NOMO-1 treated with dmso at 0.1 percent for 144 hours (cell line): ENCODE data around the gene HPGDS.
"Not testable (repeated sequence)": the region's sequence is repeated elsewhere in the genome, so short reads cannot be mapped to it uniquely, and the experiment has no call there.

Source experiments
- DNase-seq: peaks from one replicate; lab custom pipeline; 2025; ENCODE audit not compliant: unreplicated experiment; lab: John Stamatoyannopoulos, UW

The HPGDS gene

DNA sequence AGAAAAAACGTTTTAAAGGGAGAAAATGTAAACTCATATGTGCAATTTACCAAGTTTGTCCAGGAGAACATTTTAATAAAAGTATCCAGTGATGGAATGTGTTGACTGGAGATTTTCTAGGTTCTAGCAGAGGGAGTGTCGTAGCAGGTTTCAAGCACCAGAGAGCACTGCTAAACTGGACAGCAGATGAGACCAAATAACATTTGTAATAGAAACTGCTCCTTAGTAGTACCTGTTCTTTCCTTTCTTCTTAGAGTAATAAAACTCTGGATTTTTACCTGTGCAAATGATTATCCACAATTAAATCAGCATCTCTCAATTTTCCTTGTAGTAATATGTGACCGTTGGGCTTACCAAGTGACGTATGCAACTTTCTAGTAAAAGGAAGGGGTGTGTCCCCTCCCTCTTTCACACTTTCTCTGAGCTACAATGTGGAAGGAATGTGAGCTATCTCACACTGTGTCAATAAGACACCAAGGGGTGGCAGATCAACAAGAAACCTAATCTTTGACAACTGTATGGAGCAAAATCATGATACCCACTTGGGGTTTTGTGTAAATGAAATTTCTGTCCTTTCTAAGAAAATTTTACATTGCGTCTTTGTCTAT is 9.5 kb downstream of the HPGDS start:
- no peak for DNase-seq

DNA sequence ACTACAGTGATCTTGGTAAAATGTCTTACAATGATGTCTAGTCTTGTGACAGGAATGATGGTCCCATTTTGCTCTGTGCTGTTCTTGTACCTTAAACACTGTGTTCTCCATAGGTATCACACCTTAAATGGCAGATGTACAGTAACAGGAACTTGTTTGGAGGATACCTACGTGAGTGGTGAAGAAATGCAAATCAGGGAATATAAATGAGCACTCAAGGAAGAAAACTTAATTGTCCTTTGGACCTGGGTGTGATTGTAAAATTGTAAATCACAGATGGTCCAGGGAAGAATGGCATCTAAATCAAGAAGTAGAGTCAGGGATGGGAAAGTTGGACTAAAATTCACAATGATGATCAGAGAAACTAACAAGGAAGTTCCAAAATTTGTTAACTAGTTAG is 12.7 kb downstream of the HPGDS start:
- no peak for DNase-seq

DNA sequence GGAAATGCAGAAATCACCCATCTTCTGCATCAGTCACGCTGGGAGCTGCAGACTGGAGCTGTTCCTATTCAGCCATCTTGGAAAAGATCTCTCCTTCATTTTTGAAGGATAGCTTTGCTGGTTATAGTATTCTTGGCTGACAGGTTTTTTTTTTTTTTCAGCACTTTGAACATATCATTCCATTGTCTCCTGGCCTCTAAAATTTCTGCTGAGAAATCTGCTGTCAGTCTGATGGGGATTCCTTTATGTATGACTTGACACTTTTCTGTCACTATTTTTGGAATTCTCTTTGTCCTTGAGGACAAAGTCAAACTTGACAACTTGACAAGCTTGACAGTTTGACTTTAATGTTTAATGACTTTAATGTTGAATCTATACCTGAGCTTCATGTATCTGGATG is 16.8 kb downstream of the HPGDS start:
- DNase-seq: no peak

DNA sequence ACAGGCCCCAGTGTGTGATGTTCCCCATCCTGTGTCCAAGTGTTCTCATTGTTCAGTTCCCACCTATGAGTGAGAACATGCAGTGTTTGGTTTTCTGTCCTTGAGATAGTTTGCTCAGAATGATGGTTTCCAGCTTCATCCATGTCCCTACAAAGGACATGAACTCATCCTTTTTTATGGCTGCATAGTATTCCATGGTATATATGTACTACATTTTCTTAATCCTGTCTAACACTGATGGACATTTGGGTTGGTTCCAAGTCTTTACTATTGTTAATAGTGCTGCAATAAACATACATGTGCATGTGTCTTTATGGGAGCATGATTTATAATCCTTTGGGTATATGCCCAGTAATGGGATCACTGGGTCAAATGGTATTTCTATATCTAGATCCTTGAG is 22.7 kb downstream of the HPGDS start:
- DNase-seq: not testable (repeated sequence)

DNA sequence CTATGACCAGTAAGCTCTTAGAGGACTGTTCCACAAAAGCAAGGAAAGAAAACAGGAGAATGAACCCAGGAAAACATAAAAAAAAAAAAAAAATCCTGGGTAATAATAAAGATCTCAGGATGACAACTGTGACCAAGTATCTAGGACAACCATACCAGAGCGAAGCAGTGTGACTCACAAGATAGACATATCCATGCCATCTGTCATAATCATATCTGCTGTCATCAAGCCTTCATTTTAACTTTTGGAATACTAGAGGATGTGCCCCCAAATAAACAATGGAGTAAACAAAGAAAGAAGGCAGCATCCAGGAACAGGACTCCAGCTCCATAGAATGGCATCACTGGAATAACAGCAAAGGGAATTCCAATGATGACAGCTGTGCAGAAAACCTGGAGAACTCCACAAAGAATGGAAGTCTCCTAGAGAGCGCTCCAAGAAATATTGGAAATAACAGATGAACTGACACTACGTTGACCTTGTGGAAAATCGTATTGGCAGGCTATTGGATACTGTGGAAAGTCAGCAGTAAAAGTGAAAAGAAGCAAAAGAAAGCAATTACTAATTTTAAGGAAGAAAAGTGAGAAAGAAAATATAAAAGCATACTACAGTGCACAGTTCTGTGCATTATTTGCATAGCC is 35.3 kb downstream of the HPGDS start:
- no peak for DNase-seq

DNA sequence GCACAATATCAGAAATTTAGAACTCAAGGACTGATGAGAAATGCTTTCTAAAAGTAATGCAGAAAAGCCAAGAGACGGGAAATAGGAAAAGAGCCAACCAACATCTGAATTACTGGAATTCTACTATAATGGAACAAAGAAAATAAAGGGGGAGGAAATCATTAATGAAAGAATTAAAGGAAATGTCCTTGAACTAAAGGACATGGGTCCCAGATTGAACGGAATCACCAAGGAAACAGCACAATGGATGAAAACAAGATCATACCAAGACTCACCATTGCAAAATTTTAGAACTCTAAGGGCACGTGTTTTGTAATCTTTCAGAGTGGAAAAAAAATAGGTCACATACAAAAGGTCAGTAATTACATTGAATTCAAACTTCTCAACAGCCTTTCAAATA is 35.9 kb downstream of the HPGDS start:
- DNase-seq: no peak

DNA sequence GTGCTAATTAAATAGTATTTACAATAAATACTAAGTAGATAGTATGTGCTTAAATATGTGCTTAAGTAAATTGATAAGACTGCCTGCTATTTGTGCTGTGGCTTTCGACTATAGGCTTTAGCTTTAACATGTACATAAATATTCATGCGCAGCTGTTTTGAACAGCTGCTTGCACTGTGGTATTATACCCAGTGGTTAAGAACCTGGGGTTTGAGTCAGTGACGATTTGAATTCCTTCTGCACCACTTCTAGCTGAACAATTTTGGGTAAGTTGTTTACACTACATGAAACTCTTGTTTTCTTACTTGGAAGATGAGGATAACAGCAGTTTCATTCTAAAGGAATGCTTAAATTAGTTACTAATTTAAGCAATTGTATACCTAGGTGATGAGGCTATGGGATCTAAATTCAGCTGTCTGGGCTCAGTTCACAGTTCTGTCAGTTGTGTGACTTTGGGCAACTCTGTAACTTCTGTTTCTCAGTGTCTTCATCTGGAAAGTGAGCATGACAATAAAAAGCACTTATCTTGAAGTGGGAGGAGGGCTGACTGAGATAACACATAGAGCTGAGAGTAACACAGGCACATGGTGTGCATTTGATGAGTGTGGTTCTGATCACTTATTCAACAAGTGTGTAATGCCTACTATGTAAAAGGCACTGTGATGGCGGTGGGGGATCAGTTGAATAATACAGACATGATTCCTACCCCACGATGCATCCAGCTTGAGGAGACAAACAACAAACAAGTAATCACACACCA is 37.0 kb downstream of the HPGDS start:
- DNase-seq: no peak

DNA sequence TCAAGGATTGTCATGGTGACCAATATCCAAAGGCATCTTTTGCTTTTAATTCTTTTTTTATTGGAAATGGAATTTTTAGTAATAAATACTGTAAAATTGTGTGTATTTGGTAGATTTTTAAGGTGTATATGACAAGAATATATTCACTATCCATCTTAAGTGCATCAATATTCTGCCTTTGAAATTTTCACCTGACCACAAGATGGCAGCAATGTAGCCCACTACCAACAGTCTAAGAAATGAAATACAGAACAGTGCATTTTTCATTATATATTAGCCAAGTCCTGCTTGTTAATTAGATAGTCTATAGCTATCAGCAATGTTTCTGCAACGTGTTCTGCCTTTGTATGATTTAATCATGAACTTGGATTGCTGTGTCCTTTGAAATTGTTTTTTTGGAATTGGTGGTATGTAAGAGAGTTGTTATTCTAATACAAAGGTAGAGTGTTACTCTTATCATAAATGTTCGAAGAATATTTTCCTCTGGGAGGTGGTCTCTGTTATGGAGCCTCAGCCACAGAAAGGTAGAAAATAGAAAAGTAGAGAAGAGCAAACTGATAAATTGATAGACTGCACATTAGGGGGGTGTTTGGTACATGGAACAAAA is 38.2 kb downstream of the HPGDS start:
- no peak for DNase-seq

DNA sequence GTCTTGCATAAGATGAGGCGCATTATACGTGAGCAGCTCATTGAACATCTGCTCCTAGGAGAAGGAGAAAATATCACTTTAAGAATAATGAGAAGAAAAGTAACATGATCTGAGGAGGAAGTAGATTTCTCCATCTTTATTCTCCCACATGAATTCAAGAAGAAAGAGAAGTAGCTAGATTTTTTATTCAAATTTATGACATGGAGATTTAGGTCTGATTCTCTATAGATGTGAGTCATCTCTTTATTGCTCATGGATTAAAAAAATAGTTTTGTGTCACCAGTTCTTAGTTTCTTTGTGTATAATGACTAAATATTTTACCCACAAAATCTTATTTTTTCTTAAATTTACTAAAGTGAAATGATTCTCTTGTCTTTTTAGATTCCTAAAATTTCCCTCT is 40.4 kb downstream of the HPGDS start:
- no peak for DNase-seq

DNA sequence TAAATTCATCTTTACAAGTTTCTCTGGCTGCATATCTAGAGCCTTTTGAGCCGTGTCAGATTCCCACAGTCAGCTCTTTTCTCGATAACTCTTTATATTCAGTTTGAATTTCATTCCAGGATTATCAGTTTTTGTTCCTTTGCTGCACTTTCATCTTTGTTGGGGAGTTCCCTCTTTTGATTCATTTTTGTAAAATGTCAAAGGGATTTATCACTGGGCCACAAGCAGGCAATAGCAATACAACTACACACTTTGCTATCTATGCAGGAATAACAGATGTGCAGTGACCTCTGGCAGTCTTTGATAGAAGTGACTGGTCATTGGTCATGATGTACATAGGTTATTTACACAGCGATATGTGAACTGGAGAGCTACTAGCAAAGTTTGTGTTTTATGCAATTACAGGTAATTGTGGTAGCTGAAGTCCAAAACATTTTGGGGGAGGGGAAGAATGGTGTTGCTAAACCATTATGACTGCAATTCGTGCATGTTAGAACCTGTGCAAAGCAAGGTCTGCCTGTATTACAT is 43.8 kb downstream of the HPGDS start:
- no peak for DNase-seq

DNA sequence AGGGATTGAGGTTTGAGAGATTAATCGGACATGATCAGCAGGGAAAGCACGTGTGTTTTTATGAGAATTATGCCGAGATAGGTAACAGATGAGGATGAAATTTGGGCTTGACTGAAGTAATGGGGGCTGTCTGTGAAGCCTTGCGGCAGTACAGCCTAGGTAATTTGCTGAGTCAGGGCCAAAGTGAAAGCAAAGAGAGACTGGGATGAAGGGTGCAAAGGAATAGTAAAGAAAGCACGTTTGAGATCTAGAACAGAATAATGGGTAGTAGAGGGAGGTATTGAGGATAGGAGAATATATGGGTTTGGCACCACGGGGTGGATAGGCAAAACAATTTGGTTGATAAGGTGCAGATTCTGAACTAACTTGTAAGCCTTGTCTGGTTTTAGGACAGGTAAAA is 47.2 kb downstream of the HPGDS start:
- not testable (repeated sequence) for DNase-seq

DNA sequence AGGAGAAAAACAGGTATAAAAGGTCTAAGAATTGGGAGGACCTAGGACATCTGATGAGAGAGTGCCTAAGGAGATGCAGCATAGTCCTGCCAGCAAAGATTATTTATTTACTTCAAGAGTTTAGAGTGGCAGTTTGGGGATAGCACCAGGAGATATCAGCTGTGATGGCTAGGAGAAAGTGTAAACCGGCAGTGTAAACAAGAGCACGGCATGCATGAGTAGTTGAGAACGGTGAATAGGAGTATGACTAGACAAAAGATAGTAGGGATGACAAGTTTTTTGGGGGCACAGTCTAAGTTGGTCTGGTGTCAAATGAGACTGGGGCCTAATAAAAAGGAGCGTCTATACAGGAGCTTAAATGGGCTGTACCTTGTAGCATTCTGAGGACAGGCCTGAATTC is 48.7 kb downstream of the HPGDS start:
- not testable (repeated sequence) for DNase-seq

DNA sequence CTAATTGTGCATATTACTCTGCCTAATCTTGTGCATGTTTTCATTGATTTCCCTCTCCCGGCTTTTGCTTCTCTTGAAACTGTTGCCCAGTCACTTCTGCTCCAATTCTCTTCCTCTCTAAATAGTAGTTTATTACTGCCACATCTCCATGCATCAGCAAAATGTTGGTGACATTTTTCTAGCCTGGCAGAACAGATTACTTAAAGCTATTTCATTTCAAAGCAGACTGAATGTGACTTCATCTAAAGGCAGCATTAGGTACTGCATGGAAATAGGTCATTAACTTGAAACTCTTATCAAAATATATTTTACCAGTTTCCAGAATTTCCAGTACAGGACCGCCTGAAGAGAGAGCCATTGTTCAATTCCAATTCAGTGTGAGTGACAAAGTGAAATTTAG is 52.4 kb downstream of the HPGDS start:
- DNase-seq: no peak

DNA sequence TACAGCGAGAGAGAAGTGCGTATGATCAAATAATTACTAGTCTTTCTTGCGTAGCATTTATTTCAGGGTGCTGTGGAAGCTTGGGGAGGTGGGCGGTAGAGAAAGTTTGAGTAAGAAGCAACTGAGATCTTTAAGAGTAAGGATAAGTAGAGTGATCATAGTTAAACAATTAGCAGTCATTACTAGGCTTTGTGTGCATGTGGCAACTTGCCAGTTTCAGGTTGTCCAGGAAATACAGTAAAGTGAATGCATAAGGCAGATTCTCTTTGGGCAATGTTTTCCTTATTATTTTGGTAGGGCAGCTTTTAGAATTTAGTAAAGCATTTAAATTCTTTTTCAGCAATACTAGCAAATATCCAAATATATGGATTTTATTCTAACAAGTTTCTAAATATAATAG is 57.0 kb downstream of the HPGDS start:
- DNase-seq: no peak

DNA sequence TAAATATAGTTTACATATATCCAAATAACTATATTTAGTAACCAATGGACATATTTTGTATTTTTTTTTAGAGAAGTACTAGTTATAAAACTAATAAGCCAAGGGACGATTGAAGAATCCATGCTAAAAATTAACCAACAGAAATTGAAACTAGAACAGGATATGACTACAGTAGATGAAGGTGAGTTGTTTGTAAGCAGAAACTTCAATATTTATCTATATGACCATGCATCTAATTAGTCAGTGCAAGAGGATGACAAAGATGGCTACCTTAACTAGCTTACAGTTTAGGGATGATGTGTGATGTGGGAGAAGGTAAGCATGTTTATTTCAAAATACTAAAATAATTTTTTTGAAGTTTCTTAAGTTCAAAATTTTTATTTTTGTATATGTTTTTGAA is 57.7 kb downstream of the HPGDS start:
- no peak for DNase-seq

DNA sequence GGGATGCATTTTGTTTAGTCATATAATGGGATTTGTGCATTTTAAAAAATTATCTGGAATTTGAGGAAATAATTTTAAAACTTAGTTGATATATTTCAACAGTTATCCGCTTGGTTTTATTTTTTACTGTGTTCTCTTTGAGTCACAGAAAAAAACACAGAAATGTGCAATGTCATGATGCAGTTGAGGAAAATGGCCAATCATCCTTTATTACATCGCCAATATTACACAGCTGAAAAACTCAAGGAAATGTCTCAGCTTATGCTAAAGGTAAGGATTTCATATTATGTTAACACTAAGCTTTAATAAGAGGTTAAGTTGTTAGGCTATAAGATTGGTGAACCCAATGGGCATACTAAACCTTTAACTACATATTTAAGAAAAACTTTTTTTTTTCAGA is 63.9 kb downstream of the HPGDS start:
- DNase-seq: no peak

DNA sequence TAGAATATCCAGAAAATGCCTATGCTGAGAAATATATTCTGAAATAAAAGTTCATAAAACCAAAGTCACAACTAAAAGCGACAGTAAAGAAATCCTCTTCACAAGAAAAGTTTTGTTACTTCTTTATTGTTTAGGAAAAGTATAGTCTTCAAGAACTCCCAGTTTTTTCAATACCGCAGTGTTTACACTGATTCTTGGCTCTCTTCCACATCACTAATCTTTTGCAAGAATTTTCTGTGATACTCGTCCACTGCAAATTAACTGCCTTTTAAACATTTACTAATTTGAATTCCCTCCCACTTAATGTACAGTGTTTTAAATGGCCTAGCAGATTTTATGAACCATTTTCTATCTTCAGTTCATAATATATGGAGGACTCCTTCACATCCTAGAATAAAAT is 65.1 kb downstream of the HPGDS start:
- no peak for DNase-seq

DNA sequence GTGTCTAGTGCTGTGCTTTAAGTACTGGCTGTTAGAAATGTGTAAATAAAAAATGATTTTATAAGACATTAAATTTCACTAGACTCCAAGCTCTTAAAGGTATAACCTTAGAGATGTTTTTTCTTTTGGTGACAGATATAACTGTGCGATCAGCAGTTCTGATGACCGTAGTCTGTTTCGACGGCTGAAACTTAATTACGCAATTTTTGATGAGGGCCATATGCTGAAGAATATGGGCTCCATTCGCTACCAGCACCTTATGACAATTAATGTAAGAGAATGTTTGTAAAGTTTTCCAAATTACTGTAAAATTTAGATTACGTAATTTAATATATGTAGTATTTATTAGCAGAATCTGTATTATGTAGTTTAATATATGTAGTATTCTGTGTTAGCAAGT is 66.4 kb downstream of the HPGDS start:
- DNase-seq: no peak

DNA sequence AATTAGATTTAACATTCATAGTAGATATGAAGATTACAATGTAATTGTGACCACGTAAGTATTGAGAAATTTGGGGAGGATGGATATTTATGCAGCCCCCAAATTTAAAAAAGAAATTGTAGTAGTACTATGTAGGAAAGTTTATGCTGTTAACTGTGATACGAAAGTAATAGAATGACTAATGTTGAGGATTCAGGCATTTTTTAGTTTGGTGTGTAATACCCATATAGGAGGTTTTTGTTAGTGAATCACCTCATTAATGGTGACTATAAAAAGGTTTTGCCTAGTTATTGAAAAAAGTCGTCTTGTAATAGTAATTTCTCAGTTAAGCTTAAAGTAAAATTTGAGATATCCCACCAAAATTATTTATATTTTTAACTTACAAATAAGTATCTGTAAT is 67.7 kb downstream of the HPGDS start:
- DNase-seq: no peak

DNA sequence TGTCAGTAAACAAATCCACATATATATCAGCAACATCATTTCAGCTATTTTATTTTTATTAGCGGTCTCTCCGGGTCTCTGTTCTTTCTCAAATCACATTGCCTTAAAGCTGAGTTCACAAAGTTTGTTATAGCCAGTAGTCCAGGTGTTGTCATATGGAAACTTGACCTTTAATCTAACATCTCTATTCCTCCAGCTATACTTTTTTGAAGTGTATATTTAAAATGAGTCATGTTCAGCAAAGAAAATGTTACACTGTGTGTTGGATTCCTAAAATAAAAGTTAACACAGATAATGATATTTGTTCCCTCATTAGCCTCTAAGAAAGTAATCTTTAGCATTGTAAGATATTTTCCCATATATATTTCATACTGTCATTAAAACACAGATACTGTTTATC is 71.4 kb downstream of the HPGDS start:
- no peak for DNase-seq

DNA sequence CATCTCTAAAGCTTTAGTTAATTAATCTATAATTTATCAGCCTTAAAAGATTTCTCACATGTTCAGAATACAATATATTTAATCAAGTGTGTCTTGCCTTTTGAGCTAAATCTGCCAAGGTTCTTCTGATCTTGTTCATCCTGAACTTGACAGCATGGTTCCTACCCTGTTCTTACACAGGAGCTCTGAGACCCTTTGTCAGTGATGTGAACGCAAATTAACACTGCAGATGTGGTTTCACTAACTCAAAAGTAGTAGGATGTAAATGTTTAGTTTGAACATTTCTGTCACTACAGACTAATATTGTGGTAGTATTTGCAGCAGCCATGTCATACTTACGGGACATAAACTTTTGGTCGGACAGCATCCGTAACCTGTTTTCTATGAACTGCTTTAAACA is 75.6 kb downstream of the HPGDS start:
- DNase-seq: no peak
